BLaER1 treated with 17β-estradiol and CSF1 and Interleukin-3, amounts not matched to agents 10 nM and 100 nM (cell line): ENCODE measurements around the gene PRR29.

Experiments
- H3K27ac ChIP-seq, 11 experiments: shearing (Covaris generic); formaldehyde crosslinking; 2 replicates each; pipeline ENCODE4 v1.8.1; 2022
- H3K27me3 ChIP-seq, 11 experiments: shearing (Covaris generic); formaldehyde crosslinking; 2 replicates each; pipeline ENCODE4 v1.8.1; 2022
- H3K36me3 ChIP-seq, 11 experiments: shearing (Covaris generic); formaldehyde crosslinking; 2 replicates each; pipeline ENCODE4 v1.8.1; 2022
- H3K4me1 ChIP-seq, 10 experiments: shearing (Covaris generic); formaldehyde crosslinking; 2 replicates each; pipeline ENCODE4 v1.8.1; 2022
- H3K4me2 ChIP-seq, 11 experiments: shearing (Covaris generic); formaldehyde crosslinking; 2 replicates each; pipeline ENCODE4 v1.8.1; 2022
- H3K4me3 ChIP-seq, 10 experiments: shearing (Covaris generic); formaldehyde crosslinking; 2 replicates each; pipeline ENCODE4 v1.8.1; 2022
- H3K9ac ChIP-seq, 11 experiments: shearing (Covaris generic); formaldehyde crosslinking; 2 replicates each; pipeline ENCODE4 v1.8.1; 2022
- H3K9me3 ChIP-seq, 11 experiments: shearing (Covaris generic); formaldehyde crosslinking; replicated peaks in 1 of 11; 2 replicates each; pipeline ENCODE4 v1.8.1; 2022
- H4K20me1 ChIP-seq, 11 experiments: shearing (Covaris generic); formaldehyde crosslinking; 2 replicates each; pipeline ENCODE4 v1.8.1; 2022
- Cebpa-rat ChIP-seq, 11 experiments: shearing (Covaris generic); IDR thresholded peaks; 2 replicates each; pipeline ENCODE4 v1.8.1; 2022

The PRR29 gene

DNA sequence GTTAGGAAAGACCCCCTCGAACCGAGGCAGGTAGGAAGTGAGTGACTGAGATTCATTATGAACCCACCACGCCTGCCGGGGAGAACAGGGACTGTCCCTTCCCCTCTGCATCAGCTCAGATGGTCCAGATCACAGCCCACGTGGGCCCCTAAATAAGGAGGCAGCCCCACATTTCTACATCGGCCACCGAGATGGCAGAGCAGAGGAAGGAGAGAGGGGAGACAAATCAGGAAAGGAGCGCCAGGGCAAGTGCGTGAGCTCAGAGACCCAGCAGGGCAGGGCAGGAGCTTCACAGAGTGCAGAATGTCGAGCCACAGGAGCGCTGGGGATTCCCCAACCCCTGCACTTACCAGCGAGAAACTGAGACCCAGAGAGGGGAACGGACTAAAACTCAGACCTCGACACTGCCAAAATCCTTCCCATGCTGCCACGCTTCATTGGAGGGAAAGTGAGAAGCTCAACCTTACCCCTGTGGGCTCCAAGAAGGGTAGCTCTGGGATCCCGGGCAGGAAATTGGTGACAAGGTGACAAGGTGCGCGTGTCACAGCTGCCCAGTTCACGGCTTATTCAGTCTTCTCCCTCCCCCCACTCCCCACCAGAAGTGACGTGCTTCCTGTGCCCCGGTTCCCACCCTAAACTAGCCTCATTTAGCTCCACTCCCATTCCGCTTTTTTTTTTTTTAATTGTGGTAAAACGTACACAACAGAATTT, 22.1 kb downstream of the PRR29 start, which contains the start of gene ICAM2:
ICAM2 (minus strand) TSS at position 578 of the 711 bp plus-strand sequence. CDS start 13,942 bp downstream, outside the sequence.
- Histone ChIP-seq H3K4me2 (peak within 1 kb of the TSS; percentile 83 to 97 (median 89)), H4K20me1 (no peaks in the 10 kb centered on the region; a peak in 1 of 22 replicates), H3K36me3 (no peaks in the 10 kb centered on the region), H3K4me3 (peak within 1 kb of the TSS; percentile 56 to 80 (median 68)), H3K27ac (peak within 1 kb of the TSS; percentile 60 to 97 (median 87); a peak in 21 of 22 replicates), H3K27me3 (no peaks in the 10 kb centered on the region), H3K4me1 (peaks cover 56 to 96% (median 87%) of the 10 kb centered on the region in 10 experiments), H3K9ac (peak within 1 kb of the TSS; percentile 76 to 93 (median 84)), H3K9me3 (no peaks in the 10 kb centered on the region)
- TF ChIP-seq Cebpa-rat (IDR thresholded peaks at IDR 0.05) = no peak

DNA sequence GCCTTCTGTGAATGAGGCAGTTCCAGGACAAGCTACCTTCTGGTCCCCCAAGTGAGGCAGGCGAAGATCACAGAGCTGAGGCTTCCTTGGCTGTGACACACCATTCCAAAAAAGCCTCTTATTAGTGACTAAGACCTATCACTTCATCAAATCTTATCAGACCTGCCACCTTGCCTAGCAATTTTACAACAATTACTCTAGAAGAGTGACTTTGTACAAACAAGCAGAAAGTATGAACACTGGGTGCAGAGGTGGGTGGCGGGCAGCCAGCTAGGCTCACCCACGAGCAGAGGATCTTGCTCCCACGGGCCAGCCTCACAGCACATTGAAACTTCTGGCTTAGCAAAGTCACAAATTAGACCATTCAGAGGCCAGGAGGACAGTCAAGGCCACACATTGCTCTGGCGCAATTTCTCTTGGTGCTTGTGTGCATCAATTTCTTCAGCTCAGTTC, 24.5 kb downstream of the PRR29 start:
- H3K4me2 ChIP-seq = peak overlapping the region in 8 of 11 experiments; percentile 83 to 96 (median 88); a peak in 14 of 22 replicates
- peaks cover 33 to 90% (median 83%) of the 10 kb centered on the region in 10 experiments for H3K4me1 ChIP-seq

DNA sequence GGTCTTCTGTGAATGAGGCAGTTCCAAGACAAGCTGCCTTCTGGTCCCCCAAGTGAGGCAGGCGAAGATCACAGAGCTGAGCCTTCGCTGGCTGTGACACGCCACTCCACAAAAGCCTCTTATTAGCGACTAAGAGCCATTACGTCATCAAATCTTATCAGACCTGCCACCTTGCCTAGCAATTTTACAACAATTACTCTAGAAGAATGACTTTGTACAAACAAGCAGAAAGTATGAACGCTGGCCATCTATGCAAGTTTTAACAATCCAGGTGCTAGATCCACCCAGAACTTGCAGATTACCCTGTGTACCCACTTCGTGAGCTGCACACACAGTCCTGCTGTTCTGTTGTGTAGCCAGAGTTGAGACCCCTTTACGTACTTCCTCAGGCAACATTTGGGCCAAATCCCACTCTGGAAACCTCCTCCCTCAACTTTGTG, 26.1 kb downstream of the PRR29 start:
- no peak overlapping the region; a peak in 1 of 22 replicates for H3K9ac ChIP-seq
- H3K36me3 ChIP-seq = no peaks in the 10 kb centered on the region
- H3K4me2 ChIP-seq = peak overlapping the region in 6 of 11 experiments; percentile 1 to 96 (median 60); a peak in 9 of 22 replicates
- H4K20me1 ChIP-seq = no peaks in the 10 kb centered on the region
- peak overlapping the region in 8 of 11 experiments; percentile 2 to 97 (median 45); a peak in 9 of 22 replicates for H3K27ac ChIP-seq
- H3K9me3 ChIP-seq = no peaks in the 10 kb centered on the region
- H3K4me3 ChIP-seq = no peak overlapping the region
- H3K27me3 ChIP-seq = no peaks in the 10 kb centered on the region
- TF ChIP-seq Cebpa-rat (IDR thresholded peaks at IDR 0.05) = no peak
- H3K4me1 ChIP-seq = peaks cover 17 to 74% (median 67%) of the 10 kb centered on the region in 10 experiments

More for the DNA sequence above, 24.5 kb downstream of the PRR29 start:
- peak overlapping the region in 8 of 11 experiments; percentile 30 to 97 (median 90); a peak in 16 of 22 replicates for H3K27ac ChIP-seq
- no peak for TF ChIP-seq Cebpa-rat (IDR thresholded peaks at IDR 0.05)
- H3K9ac ChIP-seq = peak overlapping the region in 5 of 11 experiments; percentile 18 to 93 (median 31); a peak in 7 of 22 replicates
- H3K4me3 ChIP-seq = no peak overlapping the region
- H4K20me1 ChIP-seq = no peaks in the 10 kb centered on the region
- no peaks in the 10 kb centered on the region for H3K36me3 ChIP-seq
- no peaks in the 10 kb centered on the region for H3K9me3 ChIP-seq
- no peaks in the 10 kb centered on the region for H3K27me3 ChIP-seq

DNA sequence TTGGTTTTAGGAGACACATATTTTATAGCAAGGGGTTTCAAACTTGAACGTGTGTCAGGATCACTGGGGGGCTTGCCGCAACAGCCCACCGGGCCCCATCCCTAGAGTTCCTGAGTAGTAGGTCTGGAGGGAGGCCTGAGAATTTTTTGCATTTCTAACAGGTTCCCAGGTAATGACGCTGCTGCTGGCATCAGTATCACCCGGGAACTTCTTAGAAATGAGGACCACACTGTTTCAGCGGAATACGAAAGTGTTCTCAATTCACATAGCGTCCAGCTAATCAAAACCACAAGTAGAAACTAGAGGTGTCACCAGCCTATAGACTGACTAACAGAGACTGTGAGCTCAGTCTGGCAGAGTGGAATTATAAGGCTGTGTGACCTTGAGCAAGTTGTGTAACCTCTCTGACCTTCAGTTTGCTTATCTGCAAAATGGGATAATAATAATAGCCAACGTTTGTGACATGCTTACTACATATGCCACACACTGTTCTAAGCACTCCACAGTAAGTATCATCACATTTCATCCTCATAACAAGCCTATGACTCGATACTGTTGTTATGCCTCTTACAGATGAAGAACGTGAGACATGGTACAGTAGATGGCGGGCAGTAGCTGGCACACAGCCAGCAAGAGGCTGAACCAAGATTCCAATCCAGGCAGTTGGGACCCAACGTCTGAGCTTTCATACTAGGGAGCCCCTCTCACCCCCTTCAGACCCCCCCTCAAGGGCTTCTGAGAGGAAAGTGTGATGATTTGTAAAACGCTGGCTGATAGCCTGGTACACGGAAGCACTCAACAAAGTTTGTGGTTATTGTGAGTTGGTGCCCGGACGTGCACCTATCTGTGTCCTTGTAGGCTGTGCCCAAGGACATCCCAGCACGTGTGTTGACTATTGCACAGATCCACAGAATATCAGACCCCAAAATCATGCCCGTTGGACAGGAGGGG, 26.9 kb downstream of the PRR29 start:
- Histone ChIP-seq H3K36me3 (no peaks in the 10 kb centered on the region), H3K27ac (peak overlapping the region in 9 of 11 experiments; percentile 42 to 97 (median 60); a peak in 16 of 22 replicates), H3K4me2 (peak overlapping the region; percentile 34 to 96 (median 70)), H3K4me1 (peaks cover 8 to 66% (median 60%) of the 10 kb centered on the region in 10 experiments), H3K9me3 (no peaks in the 10 kb centered on the region), H3K27me3 (no peaks in the 10 kb centered on the region), H3K4me3 (peak overlapping the region in 2 of 10 experiments; percentile 6 to 31; a peak in 2 of 20 replicates), H4K20me1 (no peaks in the 10 kb centered on the region), H3K9ac (peak overlapping the region in 4 of 11 experiments; percentile 1 to 49 (median 22); a peak in 4 of 22 replicates)
- no peak for TF ChIP-seq Cebpa-rat (IDR thresholded peaks at IDR 0.05)

DNA sequence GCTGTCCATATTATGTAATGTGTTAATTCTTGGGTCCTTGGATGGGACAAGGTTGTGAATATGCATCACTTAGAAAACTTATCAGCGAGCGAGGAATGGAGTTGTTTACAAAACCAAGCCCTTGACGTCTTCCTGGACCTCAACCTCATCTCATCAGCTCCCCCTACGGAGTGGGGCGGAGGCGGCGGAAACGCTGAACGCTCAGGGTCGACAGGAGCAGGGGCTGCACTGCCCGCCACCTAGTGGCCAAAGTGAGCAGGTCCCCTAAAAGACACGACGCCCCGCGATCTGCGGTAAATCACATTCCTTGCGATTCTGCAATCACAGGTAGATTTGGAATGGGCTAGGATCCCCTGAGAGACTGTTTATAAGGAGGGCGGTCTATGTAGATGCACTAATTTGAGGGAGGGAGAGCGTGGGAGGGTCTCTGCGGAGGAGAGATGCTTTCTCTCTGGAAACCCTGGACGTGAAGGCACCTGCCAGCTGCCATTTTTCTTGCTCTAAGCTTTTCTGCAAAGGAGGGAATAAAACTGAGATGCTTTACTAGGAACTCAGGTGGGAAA, 27.7 kb downstream of the PRR29 start:
- no peak for TF ChIP-seq Cebpa-rat (IDR thresholded peaks at IDR 0.05)
- Histone ChIP-seq H3K4me2 (peak overlapping the region; percentile 34 to 96 (median 59); a peak in 21 of 22 replicates), H3K27me3 (no peaks in the 10 kb centered on the region), H3K9ac (peak overlapping the region in 4 of 11 experiments; percentile 1 to 49 (median 22); a peak in 5 of 22 replicates), H3K27ac (peak overlapping the region in 9 of 11 experiments; percentile 42 to 97 (median 58); a peak in 16 of 22 replicates), H3K9me3 (no peaks in the 10 kb centered on the region), H3K36me3 (no peaks in the 10 kb centered on the region), H4K20me1 (no peaks in the 10 kb centered on the region), H3K4me1 (peaks cover 4 to 64% (median 57%) of the 10 kb centered on the region in 10 experiments), H3K4me3 (peak overlapping the region in 2 of 10 experiments; percentile 6 to 31; a peak in 3 of 20 replicates)

DNA sequence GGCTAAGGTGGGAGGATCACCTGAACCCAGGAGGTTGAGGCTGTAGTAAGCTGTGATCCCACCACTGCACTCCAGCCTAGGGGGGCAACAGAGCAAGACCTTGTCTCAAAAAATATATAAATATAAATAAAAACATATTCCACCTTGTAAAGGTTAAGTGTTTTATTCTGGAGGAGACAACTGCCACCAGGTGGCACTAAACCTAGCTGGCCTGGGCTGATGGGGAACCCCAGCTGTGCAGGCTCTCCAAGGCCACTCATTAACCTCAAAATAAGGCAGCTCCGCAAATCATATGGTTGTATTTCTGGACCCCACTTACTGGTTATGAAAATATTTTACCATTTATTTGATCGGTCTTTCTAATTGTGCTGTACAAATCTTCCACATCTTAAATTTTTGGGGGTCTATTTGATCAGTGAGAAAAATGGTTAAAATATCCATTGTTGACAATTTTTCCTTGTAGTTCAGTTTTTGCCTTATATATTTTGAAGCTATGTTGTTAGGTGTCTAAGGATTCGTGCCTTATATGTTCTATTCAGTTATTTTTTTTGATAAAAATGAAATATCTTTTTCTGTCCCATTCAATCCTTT, 30.8 kb downstream of the PRR29 start:
- no peak overlapping the region for H3K27ac ChIP-seq
- H3K9ac ChIP-seq = no peak overlapping the region
- no peak overlapping the region for H3K4me2 ChIP-seq
- H4K20me1 ChIP-seq = no peaks in the 10 kb centered on the region
- no peaks in the 10 kb centered on the region for H3K9me3 ChIP-seq
- TF ChIP-seq Cebpa-rat (IDR thresholded peaks at IDR 0.05) = no peak
- no peak overlapping the region for H3K4me3 ChIP-seq
- no peaks in the 10 kb centered on the region for H3K27me3 ChIP-seq
- H3K36me3 ChIP-seq = no peaks in the 10 kb centered on the region
- peaks cover 0 to 32% (median 28%) of the 10 kb centered on the region in 10 experiments; a peak in 15 of 20 replicates for H3K4me1 ChIP-seq

DNA sequence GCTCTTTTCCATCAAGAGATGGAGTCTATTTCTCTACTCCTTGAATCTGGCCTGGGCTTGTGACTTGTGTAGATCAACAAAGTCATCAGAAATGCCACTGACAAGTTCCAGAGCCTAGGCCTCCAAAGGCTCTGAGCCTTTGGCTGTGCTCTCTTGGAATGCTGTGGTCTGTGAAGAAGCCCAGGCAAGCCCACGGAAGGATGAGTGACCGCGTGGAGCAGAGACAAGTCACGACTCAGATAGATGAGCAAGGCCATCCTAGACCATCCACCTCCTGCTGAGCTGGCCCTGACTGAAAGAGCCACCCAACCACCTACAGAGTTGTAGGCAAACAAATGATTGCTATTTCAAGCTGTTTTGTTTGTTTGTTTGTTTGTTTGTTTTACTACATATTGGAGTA, 33.9 kb downstream of the PRR29 start:
- no peaks in the 10 kb centered on the region for H3K9me3 ChIP-seq
- no peak for TF ChIP-seq Cebpa-rat (IDR thresholded peaks at IDR 0.05)
- no peaks in the 10 kb centered on the region for H3K36me3 ChIP-seq
- no peak overlapping the region for H3K4me3 ChIP-seq
- H3K27me3 ChIP-seq = no peaks in the 10 kb centered on the region
- H3K27ac ChIP-seq = no peak overlapping the region
- H3K4me2 ChIP-seq = no peak overlapping the region
- no peak overlapping the region for H3K9ac ChIP-seq
- H4K20me1 ChIP-seq = no peaks in the 10 kb centered on the region
- H3K4me1 ChIP-seq = peaks cover 0 to 5% (median 3%) of the 10 kb centered on the region in 10 experiments; a peak in 11 of 20 replicates
